Upper lobe of left lung (tissue), 6 donors: ENCODE results near the gene SLC9A9. TPM values are rescaled to one million over a fixed set of nuclear protein-coding genes. Genes with fewer than 3 reads are reported as not detected.
A peak's percentile ranks its signal among the peaks of the same experiment; 100 is the strongest.

ENCODE experiments used
- ATAC-seq, 2 donors: fragments of 200-7000 bp; cut with Tn5 transposase; one replicate each; pipeline ENCODE4 v1.9.1; 2022; ENCODE audit warnings: mild to moderate bottlenecking in 2 of 2, moderate library complexity in 2 of 2; ENCODE audit not compliant: low FRiP score in 2 of 2
- DNase-seq, 2 donors: peaks; one replicate each; pipeline ENCODE4 v3.0.0-alpha.2; 2019 to 2020
- H3K27ac ChIP-seq, 4 donors: fragments of 200-600 bp; sonication (generic); one replicate each; pipeline ENCODE4 v1.5.1; 2016 to 2019
- H3K27me3 ChIP-seq, 4 donors: fragments of 200-600 bp; sonication (generic); one replicate each; pipeline ENCODE4 v1.5.1; 2017 to 2019
- H3K36me3 ChIP-seq, 4 donors: fragments of 200-600 bp; sonication (generic); one replicate each; pipeline ENCODE4 v1.5.1; 2016 to 2019
- H3K4me1 ChIP-seq, 4 donors: fragments of 200-600 bp; sonication (generic); one replicate each; pipeline ENCODE4 v1.5.1; 2018 to 2019
- H3K4me3 ChIP-seq, 4 donors: fragments of 200-600 bp; sonication (generic); one replicate each; pipeline ENCODE4 v1.5.1; 2017 to 2019; ENCODE audit warnings: mild to moderate bottlenecking in 2 of 4, moderate library complexity in 1 of 4
- H3K9me3 ChIP-seq, 4 donors: fragments of 200-600 bp; sonication (generic); one replicate each; pipeline ENCODE4 v1.5.1; 2018 to 2019
- EP300 ChIP-seq, 4 donors: sonication (generic); formaldehyde crosslinking; IDR thresholded peaks; one replicate each; pipeline ENCODE4 v1.5.1; 2017; ENCODE audit warnings: antibody characterized with exemption in 4 of 4, control low read depth in 2 of 4
- POLR2A ChIP-seq, 4 donors: fragments of 450-650 bp; IDR thresholded peaks; one replicate each; pipeline ENCODE4 v1.5.1; 2016 to 2017; ENCODE audit warnings: antibody characterized with exemption in 4 of 4, mild to moderate bottlenecking in 2 of 4
- POLR2AphosphoS5 ChIP-seq, 2 donors: sonication (generic); formaldehyde crosslinking; IDR thresholded peaks; one replicate each; pipeline ENCODE4 v1.5.1; 2017; ENCODE audit warnings: antibody characterized with exemption in 2 of 2
- WGBS, 2 donors: methylation state at CpG; one replicate each; pipeline ENCODE4 v1.1.5; 2017 to 2018; 5-methylcytosine and 5-hydroxymethylcytosine counted together
- total RNA-seq, 6 donors: library from RNA; depleted of rRNA in 4 of 6; stranded (reverse); fragments of >200 nt in 4 of 6; gene quantifications; one replicate each; pipeline versions ENCODE4 v1.1.0 to v1.2.1, GENCODE V29; 2016 to 2021
- TF ChIP-seq, protein P1 (sequence below), 6 experiments: fragments of 450-650 bp in 4 of 6; fragments of 200-600 bp in 2 of 6; sonication (generic) in 2 of 6; IDR thresholded peaks; one replicate each; pipeline ENCODE4 v1.5.1; 2016 to 2019; ENCODE audit warnings: antibody characterized with exemption in 6 of 6
- donor health status: DM: no; HTN: no; CAD: no; lungs with moderate emphysema.
- donor health status: DM: no; HTN: yes; CAD: no; lungs with severe emphysema.

Gene SLC9A9
- total RNA-seq, 6 donors from 2014 or later, result 4.2 to 20.4 (median 8.7) TPM

- Histone ChIP-seq H3K36me3 (peaks cover 0 to 6% (median 0%) of the 10 kb centered on the region in 4 donors), H3K4me3 (no peak overlapping the region), H3K9me3 (no peaks in the 10 kb centered on the region), H3K27me3 (no peaks in the 10 kb centered on the region), H3K27ac (no peak overlapping the region), H3K4me1 (no peaks in the 10 kb centered on the region)
- peak in 1 of 2 donors; percentile 23 for ATAC-seq
- no peak for DNase-seq
- no peak for TF ChIP-seq POLR2A (IDR thresholded peaks at IDR 0.05)
- TF ChIP-seq POLR2AphosphoS5 (IDR thresholded peaks at IDR 0.05), result no peak
- TF ChIP-seq, protein P1, sequence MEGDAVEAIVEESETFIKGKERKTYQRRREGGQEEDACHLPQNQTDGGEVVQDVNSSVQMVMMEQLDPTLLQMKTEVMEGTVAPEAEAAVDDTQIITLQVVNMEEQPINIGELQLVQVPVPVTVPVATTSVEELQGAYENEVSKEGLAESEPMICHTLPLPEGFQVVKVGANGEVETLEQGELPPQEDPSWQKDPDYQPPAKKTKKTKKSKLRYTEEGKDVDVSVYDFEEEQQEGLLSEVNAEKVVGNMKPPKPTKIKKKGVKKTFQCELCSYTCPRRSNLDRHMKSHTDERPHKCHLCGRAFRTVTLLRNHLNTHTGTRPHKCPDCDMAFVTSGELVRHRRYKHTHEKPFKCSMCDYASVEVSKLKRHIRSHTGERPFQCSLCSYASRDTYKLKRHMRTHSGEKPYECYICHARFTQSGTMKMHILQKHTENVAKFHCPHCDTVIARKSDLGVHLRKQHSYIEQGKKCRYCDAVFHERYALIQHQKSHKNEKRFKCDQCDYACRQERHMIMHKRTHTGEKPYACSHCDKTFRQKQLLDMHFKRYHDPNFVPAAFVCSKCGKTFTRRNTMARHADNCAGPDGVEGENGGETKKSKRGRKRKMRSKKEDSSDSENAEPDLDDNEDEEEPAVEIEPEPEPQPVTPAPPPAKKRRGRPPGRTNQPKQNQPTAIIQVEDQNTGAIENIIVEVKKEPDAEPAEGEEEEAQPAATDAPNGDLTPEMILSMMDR (IDR thresholded peaks at IDR 0.05), result no peak
- TF ChIP-seq EP300 (IDR thresholded peaks at IDR 0.05), result no peak
These were observed 581.3 kb downstream of the SLC9A9 start for GRCh38 chr3:143266927-143267326.

- H3K36me3 ChIP-seq, result peaks cover 0 to 6% (median 0%) of the 10 kb centered on the region in 4 donors
- H3K27ac ChIP-seq, result no peak overlapping the region
- H3K27me3 ChIP-seq, result no peaks in the 10 kb centered on the region
- TF ChIP-seq, protein P1 (IDR thresholded peaks at IDR 0.05), result no peak
- TF ChIP-seq EP300 (IDR thresholded peaks at IDR 0.05) (no peak), POLR2AphosphoS5 (IDR thresholded peaks at IDR 0.05) (no peak), POLR2A (IDR thresholded peaks at IDR 0.05) (no peak)
- DNase-seq, result no peak
- peak in 1 of 2 donors; percentile 79 for ATAC-seq
- no peaks in the 10 kb centered on the region for H3K4me1 ChIP-seq
- H3K9me3 ChIP-seq, result no peaks in the 10 kb centered on the region
- 87 to 92% methylated on average over 2 of the region's 2 CpGs for WGBS, 2 donors
- no peak overlapping the region for H3K4me3 ChIP-seq
These were observed 581.8 kb downstream of the SLC9A9 start for GRCh38 chr3:143266511-143266910.

GRCh38 chr3:143265501-143266070 is 582.7 kb downstream of the SLC9A9 start:
- H3K4me1 ChIP-seq, result no peaks in the 10 kb centered on the region
- no peaks in the 10 kb centered on the region for H3K27me3 ChIP-seq
- DNase-seq (no peak), ATAC-seq (no peak)
- no peak overlapping the region for H3K27ac ChIP-seq
- H3K36me3 ChIP-seq, result peaks cover 0 to 6% (median 0%) of the 10 kb centered on the region in 4 donors
- TF ChIP-seq, protein P1 (IDR thresholded peaks at IDR 0.05), result no peak
- no peak for TF ChIP-seq EP300 (IDR thresholded peaks at IDR 0.05)
- no peak overlapping the region for H3K4me3 ChIP-seq
- H3K9me3 ChIP-seq, result no peaks in the 10 kb centered on the region
- whole genome bisulfite sequencing, 2 donors, result 83 to 92% methylated on average over 2 to 7 of the region's 7 CpGs

GRCh38 chr3:143263852-143264513 is 584.3 kb downstream of the SLC9A9 start:
- Histone ChIP-seq H3K4me3 (no peak overlapping the region), H3K4me1 (no peaks in the 10 kb centered on the region), H3K36me3 (peaks cover 0 to 6% (median 0%) of the 10 kb centered on the region in 4 donors), H3K27ac (no peak overlapping the region), H3K27me3 (no peaks in the 10 kb centered on the region), H3K9me3 (no peaks in the 10 kb centered on the region)
- ATAC-seq (no peak), DNase-seq (no peak)
- TF ChIP-seq POLR2AphosphoS5 (IDR thresholded peaks at IDR 0.05), result no peak
- TF ChIP-seq, protein P1 (IDR thresholded peaks at IDR 0.05), result no peak
- 71 to 80% methylated on average over 5 of the region's 5 CpGs for WGBS, 2 donors

GRCh38 chr3:143261848-143262247 is 586.4 kb downstream of the SLC9A9 start:
- no peak for ATAC-seq
- TF ChIP-seq, protein P1 (IDR thresholded peaks at IDR 0.05), result no peak
- TF ChIP-seq POLR2A (IDR thresholded peaks at IDR 0.05) (no peak), EP300 (IDR thresholded peaks at IDR 0.05) (no peak), POLR2AphosphoS5 (IDR thresholded peaks at IDR 0.05) (no peak)
- WGBS, 2 donors, result 70 to 78% methylated on average over 2 of the region's 2 CpGs

More at GRCh38 chr3:143261848-143262247, 586.4 kb downstream of the SLC9A9 start:
- Histone ChIP-seq H3K27ac (no peak overlapping the region), H3K36me3 (peaks cover 0 to 6% (median 0%) of the 10 kb centered on the region in 4 donors), H3K4me3 (no peak overlapping the region), H3K9me3 (no peaks in the 10 kb centered on the region), H3K27me3 (no peaks in the 10 kb centered on the region), H3K4me1 (no peaks in the 10 kb centered on the region)
- DNase-seq, result no peak
